GM18502 (cell line): ENCODE measurements around the gene RNF121.

Experiments used
- ATAC-seq: cut with Tn5 transposase; IDR thresholded peaks from one replicate; pipeline ENCODE4 v1.9.1; 2021; ENCODE audit warnings: mild to moderate bottlenecking; ENCODE audit not compliant: unreplicated experiment, poor library complexity

The RNF121 gene

DNA sequence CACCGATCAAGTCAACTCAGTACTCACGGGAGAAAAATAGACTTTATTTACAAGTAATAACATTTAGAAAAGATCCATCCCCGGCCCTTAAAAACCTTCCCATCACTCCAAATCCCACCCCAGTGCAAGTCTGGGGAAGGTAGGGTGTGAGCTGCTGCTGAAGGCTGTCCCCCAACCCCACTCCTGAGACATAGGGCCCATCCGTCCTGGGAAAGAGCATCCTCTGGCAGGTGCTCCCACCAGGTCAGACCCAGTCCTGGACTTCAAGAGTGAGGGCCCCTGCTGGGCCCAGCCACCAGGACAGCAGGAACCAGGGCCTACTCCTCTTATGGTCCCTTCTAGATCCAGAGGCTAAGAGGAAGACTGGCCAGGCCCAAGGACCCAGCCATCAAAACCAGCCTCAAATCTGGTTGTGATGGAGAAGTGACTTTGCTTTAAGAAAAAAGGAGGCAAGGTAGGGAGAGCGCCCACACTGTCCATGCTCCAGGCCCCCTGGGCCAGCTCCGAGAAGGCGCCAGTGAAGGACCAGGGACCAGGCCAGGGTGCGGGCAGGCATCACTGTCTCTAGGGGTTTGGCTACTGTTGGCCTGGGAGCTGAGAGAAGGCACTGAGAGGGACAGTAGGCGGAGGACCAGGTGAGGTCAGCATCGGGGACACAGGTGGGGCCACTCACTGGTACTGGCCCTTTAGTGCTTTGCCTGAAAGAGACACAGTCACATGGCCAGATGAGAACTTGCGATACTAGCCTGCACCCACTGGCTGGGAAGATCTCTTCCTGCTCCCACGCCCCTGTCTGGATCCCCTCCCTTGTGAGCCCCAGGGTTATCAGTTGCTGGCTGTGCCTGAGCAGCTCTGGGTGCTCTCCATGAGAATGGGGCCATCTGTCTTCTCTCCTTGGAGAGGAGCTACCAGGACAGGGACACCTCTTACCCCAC is 74.3 kb downstream of the RNF121 start:
- ATAC-seq, result no peak

DNA sequence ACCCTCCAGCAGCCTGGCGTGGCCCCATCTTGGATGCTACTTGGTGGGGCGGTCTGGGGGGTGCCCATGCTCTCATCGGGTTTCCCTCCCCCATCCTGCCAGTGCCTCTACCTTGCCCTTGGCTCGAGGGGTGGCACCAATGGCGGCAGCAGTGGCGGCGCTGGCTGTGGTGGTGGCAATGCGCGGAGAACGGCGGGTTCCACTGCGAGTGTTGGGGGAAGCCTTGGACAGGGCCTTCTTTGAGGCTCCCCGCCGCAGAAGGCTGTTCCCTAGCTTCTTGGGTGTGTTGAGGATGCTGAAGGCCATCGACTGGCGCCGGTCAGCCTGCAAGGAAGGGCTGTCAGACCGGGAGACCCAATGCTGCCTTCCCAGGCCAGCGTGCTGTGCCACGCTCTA is 74.9 kb downstream of the RNF121 start:
- no peak for ATAC-seq

DNA sequence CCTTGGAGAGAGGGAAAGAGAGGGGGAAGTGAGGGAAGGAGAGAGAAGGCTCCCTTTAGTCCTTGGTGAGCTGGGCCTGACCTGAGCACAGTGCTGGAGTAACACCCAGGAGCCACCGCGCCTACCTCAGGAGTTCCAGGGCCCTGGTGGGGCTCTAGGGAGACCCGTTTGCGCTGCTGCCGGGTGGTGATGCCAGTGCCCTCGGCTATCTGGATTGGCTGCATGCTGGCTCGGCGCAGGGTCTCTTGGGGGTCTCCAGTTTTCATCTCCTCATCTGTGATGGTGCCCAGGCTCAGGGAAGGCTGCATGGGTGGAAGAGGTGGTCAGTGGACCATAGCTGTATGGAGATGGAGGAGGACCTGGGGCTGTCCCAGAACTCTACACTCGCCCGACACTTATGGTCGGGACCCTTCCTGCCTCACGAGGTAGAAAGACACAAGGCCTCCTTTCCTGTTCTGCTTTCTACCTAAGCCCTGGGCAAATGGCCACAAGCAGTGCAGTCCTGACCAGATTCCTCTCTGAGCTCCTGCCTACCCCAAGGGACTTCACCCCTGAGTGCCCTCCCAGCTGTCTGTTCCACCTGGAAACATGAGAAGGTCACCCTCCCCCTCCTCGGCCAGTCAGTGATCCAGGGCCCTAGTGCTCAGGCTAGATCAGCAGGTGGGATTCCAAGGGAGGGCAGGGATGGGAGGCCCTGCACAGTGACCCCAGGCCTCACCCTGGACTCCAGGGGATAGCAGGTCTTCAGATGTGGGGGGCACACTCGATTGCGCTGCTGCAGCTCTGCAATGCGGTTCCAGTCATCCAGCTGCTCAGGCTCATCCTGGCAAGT is 75.9 kb downstream of the RNF121 start:
- no peak for ATAC-seq

DNA sequence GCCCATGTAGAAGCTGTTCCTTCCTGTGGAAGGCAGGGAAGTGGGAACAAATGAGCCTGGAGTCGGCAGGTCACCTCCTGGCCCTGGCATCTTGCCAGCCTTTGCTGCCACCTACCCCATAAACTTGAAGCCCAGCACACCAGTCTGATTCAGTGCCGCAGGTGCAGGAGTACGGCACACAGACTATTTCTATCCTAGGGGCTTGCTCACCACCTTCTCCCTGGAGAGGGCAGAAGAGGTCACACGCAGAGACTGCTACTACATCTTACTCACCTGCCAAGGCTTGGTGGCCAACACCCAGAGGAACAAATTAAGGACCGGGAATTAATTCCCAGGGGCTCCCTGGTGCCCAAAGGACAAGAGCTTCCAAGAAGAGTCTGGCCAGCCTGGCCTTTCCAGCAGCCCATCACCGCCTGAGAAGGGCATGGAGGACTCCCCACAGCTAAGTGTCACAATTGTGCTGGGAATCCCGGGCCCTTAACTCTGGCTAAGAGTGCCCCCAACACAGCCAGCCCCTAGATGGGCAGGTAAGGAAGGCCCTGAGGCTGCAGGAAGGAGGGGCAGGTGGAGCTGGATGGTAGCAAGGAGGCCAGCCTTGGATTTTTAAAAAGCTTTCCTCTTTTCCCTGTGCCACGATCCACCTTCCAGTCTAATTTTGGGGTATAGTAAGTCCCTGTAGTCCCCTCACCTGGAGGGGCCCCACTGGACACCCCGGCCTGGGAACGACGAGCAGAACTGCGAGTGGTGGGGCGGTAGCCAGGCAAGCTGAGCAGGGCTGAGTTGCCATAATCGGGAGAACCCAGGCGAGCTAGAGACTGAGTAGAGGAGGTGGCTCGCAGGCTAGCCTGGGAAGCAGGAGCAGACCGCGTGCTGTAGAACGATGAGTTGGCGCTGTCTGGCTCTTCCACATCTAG is 76.8 kb downstream of the RNF121 start:
- no peak for ATAC-seq

DNA sequence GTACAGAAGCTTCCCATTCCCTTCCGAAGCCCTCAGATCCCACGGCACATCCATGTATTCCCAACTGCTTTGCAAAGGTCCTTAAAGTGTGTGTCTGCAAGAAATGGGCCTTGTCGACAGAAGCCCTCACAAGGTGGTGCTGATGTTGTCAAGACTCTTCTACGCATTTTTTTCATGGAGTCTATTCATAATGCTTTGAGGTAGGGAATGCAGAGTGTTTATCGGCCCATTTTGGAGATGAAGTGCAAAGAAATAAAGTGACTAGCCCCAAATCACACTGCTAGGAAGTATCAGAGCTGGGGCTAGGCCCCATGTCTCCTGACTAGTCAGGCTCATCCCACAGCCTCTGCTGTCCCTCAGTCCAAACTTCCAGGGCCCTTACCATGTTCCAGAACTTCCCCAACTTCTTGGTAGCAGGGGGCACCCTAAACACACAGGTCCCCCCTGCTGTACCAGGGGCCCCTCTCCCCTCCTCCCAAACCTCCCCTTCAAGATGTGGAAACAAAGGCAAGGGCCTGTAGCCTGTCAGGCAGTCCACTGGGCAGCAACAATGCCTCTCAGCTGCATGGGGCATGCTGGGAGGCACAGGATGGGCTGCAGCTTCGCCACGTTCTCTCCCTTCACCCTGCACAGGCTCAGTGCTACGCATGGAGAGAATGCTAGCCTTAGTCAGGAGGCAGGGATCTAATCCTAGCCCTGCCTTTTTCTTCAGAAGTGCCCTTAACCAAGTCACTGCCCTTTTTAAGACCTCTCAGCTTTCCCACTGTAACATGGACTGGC is 77.7 kb downstream of the RNF121 start:
- ATAC-seq, result no peak

DNA sequence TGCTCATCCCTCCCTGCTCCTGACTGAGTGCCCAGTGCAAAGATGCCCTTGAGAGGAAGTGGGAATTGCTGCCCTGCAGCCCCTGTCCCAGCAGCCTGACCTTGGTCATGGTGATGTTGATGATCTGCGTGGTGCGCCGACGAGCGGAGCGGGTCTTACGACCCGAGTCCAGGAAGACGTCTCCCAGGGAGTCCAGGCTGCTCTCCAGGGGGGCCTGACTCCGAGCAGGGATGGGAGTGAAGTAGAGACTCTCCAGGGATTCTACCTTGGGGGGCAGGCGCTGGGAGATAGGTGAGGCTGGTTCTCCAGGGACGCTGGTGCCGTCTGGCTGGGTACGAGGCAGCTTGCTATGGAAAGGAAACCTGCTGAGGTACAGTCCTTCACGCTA is 78.2 kb downstream of the RNF121 start:
- ATAC-seq, result no peak

DNA sequence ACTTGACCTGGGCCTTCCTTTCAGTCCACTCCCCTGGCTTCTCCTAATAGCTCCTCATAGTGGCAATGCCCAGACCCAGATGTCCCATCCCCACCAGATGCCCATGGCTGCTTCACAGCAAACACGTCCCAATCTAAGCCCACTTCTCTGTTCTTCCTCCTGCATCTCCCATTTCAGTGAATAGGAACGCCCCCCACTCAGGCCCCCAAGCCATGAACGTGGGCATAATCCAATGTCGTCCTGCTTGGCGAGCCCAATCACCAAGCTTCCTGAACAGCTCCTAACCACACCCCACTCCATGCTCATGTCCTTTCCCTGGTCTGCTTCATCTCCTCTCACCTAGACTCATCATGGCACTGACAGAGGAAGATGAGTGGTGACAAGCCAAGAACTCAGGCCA is 78.7 kb downstream of the RNF121 start:
- no peak for ATAC-seq

DNA sequence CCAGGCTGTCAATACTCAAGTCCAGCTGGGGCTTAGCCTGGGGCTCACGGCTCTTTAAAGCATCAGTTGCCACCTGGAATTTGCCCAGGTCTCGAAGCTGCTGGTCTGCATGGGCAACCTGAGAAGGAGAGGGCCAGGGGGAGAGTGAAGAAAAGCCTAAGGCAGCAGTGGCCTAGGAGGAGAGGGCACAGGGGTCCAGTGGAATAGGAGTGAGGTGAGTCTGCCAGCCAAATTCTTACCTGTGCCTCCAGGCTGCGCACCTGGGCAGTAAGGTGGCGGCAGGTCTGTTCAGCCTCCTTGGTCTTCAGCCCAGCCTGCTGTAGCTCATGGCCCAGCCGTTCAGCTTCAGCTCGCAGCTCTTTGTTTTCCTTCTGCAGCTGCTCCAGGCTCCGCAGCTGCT is 79.9 kb downstream of the RNF121 start:
- no peak for ATAC-seq

DNA sequence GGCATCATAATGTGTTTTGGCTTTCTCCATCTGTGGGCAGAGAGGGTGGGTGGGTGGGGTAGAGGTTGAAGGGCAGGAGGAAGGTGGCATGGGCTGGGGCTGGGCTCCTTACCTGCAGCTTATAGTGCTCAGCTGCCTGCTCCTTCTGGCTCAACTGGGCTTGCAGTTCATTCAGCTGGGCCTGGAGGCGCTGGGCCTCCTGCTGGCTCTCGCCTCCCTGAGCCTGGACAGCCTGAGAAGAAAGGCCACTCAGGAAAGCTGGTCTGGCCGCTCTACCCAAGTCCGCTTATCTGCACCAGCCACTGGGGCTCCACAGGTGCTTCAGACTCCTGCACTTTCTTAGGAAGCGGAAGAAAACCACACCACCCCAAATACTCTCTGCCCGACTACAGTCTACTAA is 80.3 kb downstream of the RNF121 start:
- ATAC-seq, result no peak

DNA sequence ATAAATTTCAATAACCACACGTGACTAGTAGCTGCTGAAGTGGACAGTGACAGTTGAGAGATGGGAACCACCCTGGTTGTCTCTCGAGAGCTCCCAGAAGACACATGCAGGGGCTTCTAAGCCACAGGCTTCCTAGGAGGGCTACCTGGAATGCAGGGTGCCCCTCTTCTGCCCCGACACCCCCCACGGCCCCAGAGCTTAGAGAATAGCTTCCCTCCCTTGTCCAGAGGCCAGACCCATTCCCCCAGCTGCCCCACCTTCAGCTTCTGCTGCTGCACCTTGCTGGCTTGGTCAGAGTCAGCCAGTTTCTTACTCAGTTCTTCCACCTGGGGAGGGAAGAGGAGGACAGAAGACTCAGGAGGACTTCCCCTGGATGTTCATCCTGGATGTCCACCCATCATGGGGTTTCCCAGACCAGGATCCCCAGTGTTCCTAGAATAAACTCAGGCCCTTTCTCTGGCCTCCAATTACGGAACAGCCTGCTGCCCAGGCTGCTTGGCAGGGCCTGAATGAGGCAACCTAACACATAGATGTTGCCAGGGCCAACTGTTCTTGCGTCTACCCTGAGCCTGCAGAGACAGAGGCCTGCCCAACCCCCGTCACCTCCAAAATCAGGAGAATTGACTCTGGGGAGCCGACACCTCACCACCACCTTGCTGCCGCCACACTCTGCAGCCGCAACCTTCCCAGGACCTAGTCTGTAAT is 81.8 kb downstream of the RNF121 start:
- no peak for ATAC-seq

DNA sequence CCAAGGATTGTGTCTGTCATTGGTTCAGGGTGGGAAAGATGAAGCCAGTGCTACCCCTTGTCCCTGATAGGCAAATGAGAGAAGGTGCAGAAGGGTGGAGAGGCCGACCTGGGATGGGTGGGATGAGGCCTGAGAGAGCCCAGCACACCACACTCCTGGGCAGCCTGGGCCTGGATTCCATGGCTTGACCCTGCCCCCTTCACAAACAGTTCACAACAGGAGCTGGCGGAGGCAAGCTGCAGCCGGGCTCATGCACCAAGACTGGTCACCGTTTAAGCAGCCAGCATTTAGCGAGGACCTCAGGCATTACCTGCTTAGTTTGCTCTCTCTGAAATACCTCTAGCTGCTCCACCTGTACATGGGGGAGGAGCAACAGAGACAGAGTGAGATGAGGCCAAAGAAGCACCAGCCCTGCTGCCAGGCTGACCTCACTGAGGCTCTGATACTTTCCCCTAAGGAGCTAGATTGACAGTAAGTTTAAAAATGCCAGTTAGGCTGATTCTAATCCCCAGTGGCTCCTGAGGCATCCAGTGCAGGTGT is 83.3 kb downstream of the RNF121 start:
- ATAC-seq, result no peak

DNA sequence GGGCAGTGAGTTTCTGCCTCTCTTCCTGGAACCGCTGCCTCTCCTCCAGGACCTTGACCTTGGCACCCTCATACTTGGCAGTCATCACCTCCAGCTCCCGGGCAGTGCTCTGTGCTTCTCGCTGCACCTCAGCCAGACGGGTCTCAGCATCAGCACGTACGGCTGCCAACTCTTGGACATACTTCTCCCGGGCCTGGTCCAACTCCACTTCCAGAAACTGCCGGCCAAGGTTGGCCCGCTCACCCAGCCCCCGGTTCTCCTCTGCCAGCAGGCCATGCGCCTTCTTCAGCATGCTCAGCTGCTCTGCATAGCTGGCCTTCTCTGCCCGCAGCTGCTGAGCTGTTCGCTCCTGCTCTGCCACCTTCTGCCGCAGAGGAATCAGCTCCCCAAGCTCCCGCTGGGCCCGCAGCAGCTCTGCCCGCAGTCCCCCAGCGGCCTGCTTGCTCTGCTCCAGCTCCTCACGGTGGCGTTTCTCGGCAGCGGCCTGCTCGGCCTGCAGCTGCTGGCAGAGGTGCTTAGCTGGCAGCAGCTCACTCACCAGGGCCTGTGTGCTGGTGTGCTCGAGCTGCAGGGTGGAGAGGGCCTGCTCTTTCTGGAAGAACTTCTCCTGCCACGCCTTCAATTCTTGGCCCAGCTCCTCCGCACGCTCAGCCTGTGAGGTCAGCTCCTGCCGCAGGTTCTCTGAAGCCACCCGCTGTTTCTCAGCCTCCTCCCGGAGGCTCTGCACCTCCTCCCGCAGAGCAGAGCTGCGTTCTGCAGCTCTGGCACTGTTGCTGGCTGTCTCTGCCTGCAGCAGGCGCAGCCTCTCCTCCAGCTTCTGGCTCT is 84.3 kb downstream of the RNF121 start:
- no peak for ATAC-seq

DNA sequence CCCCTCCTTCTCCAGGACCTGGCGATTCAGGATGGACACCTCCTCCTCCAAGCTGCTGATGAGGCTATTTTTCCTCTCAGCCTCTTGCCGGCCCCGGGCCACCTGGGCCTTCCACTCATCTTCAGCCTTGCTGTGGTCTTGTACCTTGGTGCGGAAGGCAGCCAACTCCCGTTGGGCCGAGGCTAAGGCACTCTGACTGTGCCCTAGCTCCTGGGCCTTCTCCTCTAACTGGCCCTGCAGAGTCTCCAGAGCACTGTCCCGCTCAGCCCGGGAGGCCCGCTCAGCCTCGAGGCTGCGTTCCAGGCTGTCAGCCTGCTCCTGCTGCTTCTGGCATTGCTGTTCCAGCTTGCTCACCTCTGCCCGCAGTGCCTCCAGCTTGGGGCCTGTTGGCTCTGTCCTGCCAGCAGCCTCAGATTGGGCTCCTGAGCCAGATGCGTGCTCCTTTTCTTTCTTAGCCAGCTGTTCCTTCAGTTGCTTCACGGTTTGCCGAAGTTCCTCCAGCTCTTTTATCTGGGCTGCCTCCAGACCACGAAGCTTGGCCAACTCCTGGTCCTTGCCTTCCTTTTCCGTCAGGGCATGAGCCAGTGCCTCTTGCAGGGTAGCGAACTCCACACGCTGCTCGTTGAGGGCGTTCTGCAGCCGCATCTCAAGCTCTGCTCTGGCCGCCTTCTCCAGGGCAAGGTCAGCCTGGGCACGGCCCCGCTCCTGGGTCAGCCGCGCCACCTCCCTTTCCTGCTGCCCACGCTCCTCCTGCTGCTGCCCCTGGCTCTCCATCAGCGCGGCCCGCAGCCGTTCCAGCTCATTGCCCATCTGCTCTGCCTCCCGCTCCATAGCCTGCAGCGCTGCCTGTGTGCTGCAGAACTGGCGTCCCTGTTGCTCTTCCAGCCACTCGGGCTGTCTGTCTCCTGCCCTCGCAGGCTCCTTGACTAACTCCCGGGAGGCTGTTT is 85.2 kb downstream of the RNF121 start:
- ATAC-seq, result no peak

DNA sequence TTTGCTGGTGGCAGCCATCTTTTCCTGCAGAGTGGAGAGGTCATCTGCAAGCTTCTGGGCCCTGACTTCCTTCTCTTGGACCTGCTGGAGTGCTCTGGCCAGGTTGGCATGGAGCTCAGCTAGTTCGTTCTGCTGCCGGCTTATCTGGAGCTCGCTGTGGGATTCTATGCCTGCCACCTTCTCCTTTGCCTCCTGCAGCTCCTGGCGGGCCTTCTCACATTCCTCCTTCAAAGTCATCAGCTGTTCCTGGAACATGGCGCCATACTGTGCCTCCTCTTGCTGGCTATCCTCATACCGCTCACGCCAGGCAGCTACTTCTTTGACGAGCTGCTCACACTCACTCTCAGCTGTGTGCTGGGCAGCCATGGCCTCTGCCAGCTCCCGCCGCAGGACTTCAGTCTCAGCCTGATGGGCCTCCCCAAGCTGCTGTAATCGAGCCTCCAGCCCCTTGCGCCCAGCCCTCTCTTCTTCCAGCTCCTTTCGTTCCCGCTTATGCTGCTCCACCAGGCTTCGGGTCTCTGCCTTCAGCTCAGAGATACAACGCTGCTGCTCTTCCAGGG is 86.0 kb downstream of the RNF121 start:
- no peak for ATAC-seq

DNA sequence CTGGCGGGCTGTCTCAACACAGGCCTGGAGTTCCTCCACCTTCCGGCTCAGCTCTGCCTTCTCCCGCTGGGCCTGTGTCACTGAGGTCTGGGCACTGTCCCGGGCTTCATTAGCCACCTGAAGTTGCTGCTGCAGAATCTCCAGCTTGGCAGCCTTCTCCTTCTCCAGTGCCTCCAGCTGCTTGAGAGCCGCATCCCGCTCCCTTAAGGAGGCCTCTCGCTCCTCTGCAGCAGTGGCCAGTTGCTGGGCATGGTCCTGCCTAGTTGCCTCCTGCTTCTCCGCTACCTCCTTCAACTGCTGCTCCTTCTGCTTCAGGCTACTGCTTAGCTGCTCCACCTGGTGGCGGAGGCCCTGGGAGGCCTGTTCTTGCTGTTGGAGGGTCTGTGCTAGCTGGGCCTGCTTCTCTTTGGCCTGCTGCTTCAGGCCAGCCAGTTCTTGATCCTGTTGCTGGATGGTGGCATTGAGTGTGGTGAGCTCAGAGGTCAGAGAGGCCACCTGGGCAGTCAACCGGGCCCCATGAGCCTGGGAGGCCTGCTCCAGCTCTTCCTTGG is 86.7 kb downstream of the RNF121 start:
- no peak for ATAC-seq

DNA sequence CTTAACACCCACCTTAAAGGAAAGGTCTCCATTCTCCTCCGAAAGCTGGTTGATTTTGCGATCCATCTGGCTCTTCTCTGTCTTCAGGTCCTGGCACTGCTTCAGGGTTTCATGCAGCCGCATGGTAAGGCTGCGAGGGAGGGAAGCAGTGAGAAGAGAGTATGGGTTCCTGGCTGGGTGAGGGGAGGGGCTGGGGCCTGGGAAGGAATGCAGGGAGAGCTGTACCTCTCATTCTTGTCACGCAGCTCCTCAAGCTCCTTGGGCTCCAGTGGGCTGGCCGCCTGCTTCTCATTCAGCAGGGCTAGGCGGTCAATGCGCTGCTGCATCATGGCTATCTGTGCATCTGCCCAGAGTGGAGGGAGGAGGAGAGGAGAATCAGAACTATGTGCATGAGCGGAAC is 89.3 kb downstream of the RNF121 start:
- no peak for ATAC-seq
